ENCODE measurements around the gene NDUFAF2. TPM values are rescaled to one million over a fixed set of nuclear protein-coding genes. Genes with fewer than 3 reads are reported as not detected.

The NDUFAF2 gene
- total RNA-seq, 1 donor from 2014 or later, result 46.0 TPM

- H3K27ac ChIP-seq (ENCODE audit: low read depth, low read length), result no peak overlapping the region
- FAIRE-seq, result no peak
- no peak overlapping the region for H3K4me3 ChIP-seq (ENCODE audit: insufficient read depth, low read depth, low read length)
- TF ChIP-seq EZH2 (IDR thresholded peaks at IDR 0.05; ENCODE audit: insufficient read depth, low read length) (no peak), CTCF (IDR thresholded peaks at IDR 0.05; ENCODE audit: insufficient read depth, low read depth, low read length) (no peak)
- no peaks in the 10 kb centered on the region for H3K9me3 ChIP-seq (ENCODE audit: insufficient read depth, low read depth, low read length)
- no peaks in the 10 kb centered on the region for H3K4me1 Mint-ChIP-seq (ENCODE audit: low read depth, unreplicated experiment)
- H3K27me3 Mint-ChIP-seq (ENCODE audit: low read depth, unreplicated experiment), result no peaks in the 10 kb centered on the region
- H3K27ac Mint-ChIP-seq (ENCODE audit: unreplicated experiment), result no peak overlapping the region
- no peak overlapping the region for H2AFZ ChIP-seq (ENCODE audit: low read depth, low read length)
- H3K36me3 Mint-ChIP-seq (ENCODE audit: low read depth, unreplicated experiment), result no peaks in the 10 kb centered on the region
- H3K4me1 ChIP-seq (ENCODE audit: insufficient read depth, low read length), result no peaks in the 10 kb centered on the region
- no peaks in the 10 kb centered on the region for H3K27me3 ChIP-seq (ENCODE audit: insufficient read depth, low read length)
- no peaks in the 10 kb centered on the region for H3K9me3 Mint-ChIP-seq (ENCODE audit: unreplicated experiment)
- no peak overlapping the region for H3K4me3 Mint-ChIP-seq (ENCODE audit: unreplicated experiment)
- H4K20me1 ChIP-seq (ENCODE audit: insufficient read depth, low read length), result peaks cover 4% of the 10 kb centered on the region
- DNase-seq (ENCODE audit: low read depth), result no peak
- H3K4me2 ChIP-seq (ENCODE audit: low read length), result no peak overlapping the region
- no peak overlapping the region for H3K9ac ChIP-seq (ENCODE audit: low read length)
- H3K36me3 ChIP-seq (ENCODE audit: insufficient read depth, low read length), result peaks cover 6% of the 10 kb centered on the region
- no peaks in the 10 kb centered on the region for H3K79me2 ChIP-seq (ENCODE audit: insufficient read depth, low read length)
Measured at GRCh38 chr5:60927450-60927849, 17.6 kb upstream of the NDUFAF2 start.

GRCh38 chr5:60929024-60929423 lies 16.0 kb upstream of the NDUFAF2 start:
- Histone ChIP-seq H3K27me3 (ENCODE audit: insufficient read depth, low read length) (no peaks in the 10 kb centered on the region), H3K79me2 (ENCODE audit: insufficient read depth, low read length) (no peaks in the 10 kb centered on the region), H3K4me2 (ENCODE audit: low read length) (no peak overlapping the region), H3K4me3 (ENCODE audit: insufficient read depth, low read depth, low read length) (no peak overlapping the region), H3K27ac (ENCODE audit: low read depth, low read length) (no peak overlapping the region), H3K36me3 (ENCODE audit: insufficient read depth, low read length) (peaks cover 5% of the 10 kb centered on the region), H3K4me1 (ENCODE audit: insufficient read depth, low read length) (no peaks in the 10 kb centered on the region), H4K20me1 (ENCODE audit: insufficient read depth, low read length) (peaks cover 7% of the 10 kb centered on the region), H3K9me3 (ENCODE audit: insufficient read depth, low read depth, low read length) (no peaks in the 10 kb centered on the region), H2AFZ (ENCODE audit: low read depth, low read length) (no peak overlapping the region), H3K9ac (ENCODE audit: low read length) (no peak overlapping the region)
- Mint-ChIP-seq H3K4me3 (ENCODE audit: unreplicated experiment) (no peak overlapping the region), H3K9me3 (ENCODE audit: unreplicated experiment) (peaks cover under 1% of the 10 kb centered on the region), H3K36me3 (ENCODE audit: low read depth, unreplicated experiment) (no peaks in the 10 kb centered on the region), H3K27me3 (ENCODE audit: low read depth, unreplicated experiment) (no peaks in the 10 kb centered on the region), H3K4me1 (ENCODE audit: low read depth, unreplicated experiment) (no peaks in the 10 kb centered on the region), H3K27ac (ENCODE audit: unreplicated experiment) (no peak overlapping the region)
- FAIRE-seq (no peak), DNase-seq (ENCODE audit: low read depth) (no peak)
- TF ChIP-seq CTCF (IDR thresholded peaks at IDR 0.05; ENCODE audit: insufficient read depth, low read depth, low read length) (peak; percentile 7), EZH2 (IDR thresholded peaks at IDR 0.05; ENCODE audit: insufficient read depth, low read length) (no peak)

- H3K4me3 ChIP-seq (ENCODE audit: insufficient read depth, low read depth, low read length), result peak overlapping the region; percentile 100
- H3K9me3 Mint-ChIP-seq (ENCODE audit: unreplicated experiment), result no peaks in the 10 kb centered on the region
Measured at GRCh38 chr5:60943624-60944023, 1.4 kb upstream of the NDUFAF2 start.

More at GRCh38 chr5:60943624-60944023, 1.4 kb upstream of the NDUFAF2 start:
- no peak for FAIRE-seq
- Histone ChIP-seq H2AFZ (ENCODE audit: low read depth, low read length) (no peak overlapping the region), H3K79me2 (ENCODE audit: insufficient read depth, low read length) (peaks cover 91% of the 10 kb centered on the region), H3K27ac (ENCODE audit: low read depth, low read length) (no peak overlapping the region), H3K9ac (ENCODE audit: low read length) (no peak overlapping the region), H3K9me3 (ENCODE audit: insufficient read depth, low read depth, low read length) (no peaks in the 10 kb centered on the region), H3K4me2 (ENCODE audit: low read length) (peak overlapping the region; percentile 89), H4K20me1 (ENCODE audit: insufficient read depth, low read length) (peaks cover 3% of the 10 kb centered on the region), H3K27me3 (ENCODE audit: insufficient read depth, low read length) (no peaks in the 10 kb centered on the region), H3K36me3 (ENCODE audit: insufficient read depth, low read length) (no peaks in the 10 kb centered on the region), H3K4me1 (ENCODE audit: insufficient read depth, low read length) (peaks cover 8% of the 10 kb centered on the region)
- Mint-ChIP-seq H3K4me1 (ENCODE audit: low read depth, unreplicated experiment) (peaks cover 5% of the 10 kb centered on the region), H3K27ac (ENCODE audit: unreplicated experiment) (no peak overlapping the region), H3K4me3 (ENCODE audit: unreplicated experiment) (no peak overlapping the region), H3K36me3 (ENCODE audit: low read depth, unreplicated experiment) (no peaks in the 10 kb centered on the region), H3K27me3 (ENCODE audit: low read depth, unreplicated experiment) (no peaks in the 10 kb centered on the region)
- TF ChIP-seq CTCF (IDR thresholded peaks at IDR 0.05; ENCODE audit: insufficient read depth, low read depth, low read length) (no peak), EZH2 (IDR thresholded peaks at IDR 0.05; ENCODE audit: insufficient read depth, low read length) (no peak)
- no peak for DNase-seq (ENCODE audit: low read depth)
